ENCODE data around the gene IRGQ. TPM values are rescaled to one million over a fixed set of nuclear protein-coding genes. Genes with fewer than 3 reads are reported as not detected.
"Not testable (repeated sequence)": the region's sequence is repeated elsewhere in the genome, so short reads cannot be mapped to it uniquely, and the experiment has no call there.

IRGQ gene
- total RNA-seq, 1 donor from 2014 or later, result 21.7 TPM

DNA sequence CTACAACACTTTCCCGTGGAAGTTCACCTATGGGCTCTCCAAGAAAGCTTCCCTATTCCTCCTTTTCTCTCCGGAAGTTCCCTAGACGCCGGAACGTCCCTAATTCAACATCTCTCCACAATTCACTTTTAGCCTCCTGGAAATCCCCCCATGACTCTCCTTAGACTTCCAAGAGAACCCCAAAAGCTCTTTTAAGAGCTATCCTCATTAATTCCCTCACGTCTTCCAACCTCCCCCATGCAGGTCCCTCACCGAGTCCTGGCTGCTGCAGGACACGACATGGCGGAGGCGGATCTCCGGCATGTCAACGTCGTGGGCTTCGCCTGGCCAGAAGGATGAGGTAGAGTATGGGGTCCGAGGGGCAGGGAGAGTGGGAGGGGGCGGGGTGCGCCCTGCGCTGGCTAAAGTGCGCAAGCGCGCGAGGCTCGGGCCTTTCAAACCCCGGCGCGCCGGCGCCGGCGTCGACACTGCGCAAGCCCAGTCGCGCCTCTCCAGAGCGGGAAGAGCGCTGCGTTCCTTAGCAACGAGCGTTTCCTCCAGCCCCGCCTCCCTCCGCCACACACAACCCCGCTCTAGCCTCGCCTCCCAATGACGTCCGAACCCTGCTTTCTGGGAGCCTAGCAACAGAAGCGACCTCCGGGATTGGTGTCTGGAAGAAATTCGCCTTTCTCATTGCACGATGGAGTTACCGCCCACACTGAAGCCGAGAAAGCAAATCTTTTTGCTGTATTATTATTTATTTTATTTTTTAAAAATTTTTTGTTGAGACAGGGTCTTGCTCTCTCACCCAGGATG, 20.6 kb downstream of the IRGQ start, which contains the start of the genes PINLYP and XRCC1:
Gene PINLYP (plus strand): TSS at position 646 of the 795 bp plus-strand sequence. CDS start 1,391 bp downstream, outside the sequence.
Gene XRCC1 (minus strand): TSS at position 372 of the 795 bp plus-strand sequence. CDS start 69 bp downstream, at position 303.
- DNase-seq (ENCODE audit: low spot score), result peak; percentile 99

DNA sequence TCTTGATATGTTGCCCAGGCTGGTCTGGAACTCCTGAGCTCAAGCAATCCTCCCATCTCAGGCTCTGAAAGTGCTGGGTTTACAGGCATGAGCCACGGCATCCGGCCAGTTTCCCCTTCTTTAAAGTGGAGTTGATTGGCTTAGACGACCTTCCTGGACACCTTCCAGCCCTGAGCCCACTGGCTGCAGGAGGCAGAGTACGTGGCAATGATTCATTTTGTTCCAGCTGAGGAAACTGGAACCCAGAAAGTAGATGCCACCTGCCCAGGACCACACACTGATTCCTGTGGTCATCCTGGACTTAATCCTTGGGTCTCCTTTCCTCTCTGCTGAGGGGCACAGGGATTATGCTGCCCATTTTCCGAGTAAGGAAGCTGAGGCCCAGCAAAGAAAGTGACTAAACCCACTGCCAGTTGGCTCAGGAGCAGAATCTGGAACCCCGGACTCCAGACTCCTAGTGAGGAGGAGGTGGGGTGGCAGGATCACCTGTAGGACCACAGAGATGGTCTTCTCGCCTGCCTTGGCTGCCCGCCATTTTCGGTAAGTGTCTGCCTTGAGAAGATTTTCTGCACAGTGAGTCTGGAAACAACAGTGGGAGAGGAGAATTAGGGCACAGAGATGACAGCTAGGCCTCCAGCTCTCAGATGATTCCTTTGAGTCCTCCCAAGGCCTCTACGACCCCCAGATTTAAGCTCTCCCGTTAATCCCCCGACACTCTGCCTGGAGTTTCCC, 21.3 kb downstream of the IRGQ start:
- no peak for DNase-seq (ENCODE audit: low spot score)

DNA sequence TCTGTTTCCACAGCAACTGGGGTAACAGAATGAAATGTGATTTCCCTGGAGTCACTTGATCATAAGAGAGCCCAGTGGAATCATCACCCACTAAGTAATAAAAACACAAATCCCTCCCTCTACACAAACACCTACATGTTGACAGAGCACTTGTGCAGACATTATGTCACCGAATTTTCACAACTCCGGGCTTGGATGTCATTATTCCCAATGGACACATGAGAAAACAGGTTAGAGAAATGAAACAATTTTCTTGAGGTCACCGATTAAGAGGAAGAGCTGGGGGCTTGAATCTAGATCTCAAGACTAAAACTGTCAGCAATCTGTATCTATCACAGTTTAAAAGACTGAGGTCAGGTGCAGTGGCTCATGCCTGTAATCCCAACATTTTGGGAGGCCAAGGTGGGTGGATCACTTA, 23.8 kb downstream of the IRGQ start:
- DNase-seq (ENCODE audit: low spot score), result no peak

DNA sequence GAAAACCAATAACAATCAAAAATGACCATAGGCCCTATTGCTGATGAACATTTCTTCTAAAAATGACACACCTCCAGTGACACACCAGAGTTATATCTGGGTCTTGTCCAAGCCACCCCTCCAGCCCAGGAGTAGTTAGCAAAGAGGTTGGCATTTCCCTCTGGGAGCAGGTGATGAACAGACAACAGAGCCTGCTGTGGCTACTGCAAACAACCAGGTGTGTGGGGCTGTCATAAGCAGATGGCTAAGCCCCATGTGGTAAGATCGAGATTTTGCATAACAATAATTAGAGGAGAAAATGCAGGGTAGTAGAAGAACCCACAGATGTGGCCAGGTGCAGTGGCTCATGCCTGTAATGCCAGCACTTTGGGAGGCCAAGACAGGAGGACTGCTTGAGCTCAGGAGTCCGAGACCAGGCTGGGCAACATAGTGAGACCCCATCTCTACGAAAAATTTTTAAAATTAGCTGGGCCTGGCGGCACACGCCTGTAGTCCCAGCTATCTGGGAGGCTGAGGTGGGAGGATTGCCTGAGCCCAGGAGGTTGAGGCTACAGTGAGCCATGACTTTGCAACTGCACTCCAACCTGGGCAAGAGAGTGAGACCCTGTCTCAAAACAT, 25.7 kb downstream of the IRGQ start:
- no peak for DNase-seq (ENCODE audit: low spot score)

DNA sequence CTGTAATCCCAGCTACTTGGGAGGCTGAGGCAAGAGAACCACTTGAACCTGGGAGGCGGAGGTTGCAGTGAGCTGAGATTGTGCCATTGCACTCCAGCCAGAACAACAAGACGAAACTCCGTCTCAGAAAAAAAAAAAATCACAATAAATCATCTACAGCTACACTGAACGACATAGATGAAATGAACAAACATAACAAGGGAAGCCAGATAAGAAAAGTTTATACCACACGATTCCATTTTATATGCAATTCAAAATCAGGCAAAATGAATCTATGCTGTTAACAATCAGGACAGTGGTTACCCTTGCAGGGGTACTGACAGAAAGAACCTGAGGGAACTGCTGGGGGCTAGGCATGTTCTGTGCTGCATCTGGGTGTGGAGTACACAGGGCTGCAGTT, 26.3 kb downstream of the IRGQ start:
- no peak for DNase-seq (ENCODE audit: low spot score)

DNA sequence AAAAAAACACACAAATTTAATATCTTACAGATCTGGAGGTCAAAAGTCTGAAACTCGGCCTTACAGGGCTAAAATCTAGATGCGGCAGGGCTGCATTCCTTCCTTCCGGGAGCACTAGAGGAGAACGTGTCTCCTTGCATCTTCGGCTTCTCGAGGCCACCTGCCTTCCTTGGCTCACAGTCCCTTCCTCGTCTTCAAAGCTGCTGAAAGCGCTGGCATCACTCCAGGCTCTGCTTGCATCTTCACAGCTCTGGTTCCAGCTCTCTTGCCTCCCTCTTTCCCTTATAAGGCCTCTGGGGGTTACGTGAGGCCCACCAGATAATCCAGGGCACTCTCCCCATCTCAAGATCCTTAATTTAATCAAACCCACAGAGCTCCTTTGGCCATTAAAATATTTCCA, 31.1 kb downstream of the IRGQ start:
- DNase-seq (ENCODE audit: low spot score), result no peak

DNA sequence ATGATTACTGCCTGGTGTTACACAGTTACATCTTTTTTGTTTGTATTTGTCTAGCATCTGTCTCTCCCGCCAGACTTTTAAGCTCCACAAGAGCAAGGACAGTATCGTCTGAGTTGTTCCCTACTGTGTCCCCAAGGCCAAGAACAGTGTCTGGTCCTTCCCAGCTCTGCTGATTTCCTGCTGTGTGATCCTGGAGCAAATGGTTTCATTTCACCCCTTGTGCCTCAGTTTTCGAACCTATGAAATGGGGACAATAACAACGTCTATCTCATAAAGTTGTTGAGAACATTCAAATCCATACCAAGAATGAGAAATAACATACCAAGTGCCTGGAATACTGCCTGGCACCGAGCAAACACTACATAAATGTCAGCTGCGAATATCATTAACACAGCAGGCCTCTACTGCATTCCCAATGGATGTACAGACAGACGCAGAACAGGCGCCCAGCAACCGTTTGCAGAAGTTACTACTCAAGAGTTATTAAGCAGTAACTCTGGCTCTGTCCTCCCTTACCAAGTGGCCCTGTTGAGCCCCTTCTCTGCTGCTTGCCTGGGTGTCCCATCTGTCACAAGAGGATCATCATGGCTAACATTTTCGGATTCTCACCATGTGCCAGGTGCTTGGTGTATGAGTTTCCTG, 32.0 kb downstream of the IRGQ start:
- no peak for DNase-seq (ENCODE audit: low spot score)

DNA sequence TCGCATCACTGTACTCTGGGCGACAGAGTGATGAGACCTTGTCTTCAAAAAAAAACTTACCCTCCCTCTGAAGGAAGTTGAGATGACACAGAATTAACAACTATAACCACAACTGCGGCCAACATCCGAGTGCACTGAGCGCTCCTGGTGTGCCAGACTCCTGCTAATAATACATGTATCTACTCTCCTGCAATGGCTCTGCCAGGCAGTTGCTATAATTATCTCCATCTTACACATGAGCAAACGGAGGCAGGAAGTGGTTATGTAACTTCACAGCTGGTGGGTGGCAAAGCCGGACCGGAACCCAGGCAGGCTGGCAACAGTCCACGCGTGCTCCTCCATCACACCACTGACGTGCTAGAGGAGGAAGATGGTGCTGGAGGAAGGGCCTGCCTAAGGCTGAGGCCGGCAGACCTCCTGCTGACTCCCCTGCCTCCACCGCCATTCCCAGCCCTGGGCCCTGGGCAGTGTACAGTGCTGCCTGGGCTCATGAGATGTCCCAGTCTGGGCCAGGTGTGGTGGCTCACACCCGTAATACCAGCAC, 33.2 kb downstream of the IRGQ start:
- no peak for DNase-seq (ENCODE audit: low spot score)

DNA sequence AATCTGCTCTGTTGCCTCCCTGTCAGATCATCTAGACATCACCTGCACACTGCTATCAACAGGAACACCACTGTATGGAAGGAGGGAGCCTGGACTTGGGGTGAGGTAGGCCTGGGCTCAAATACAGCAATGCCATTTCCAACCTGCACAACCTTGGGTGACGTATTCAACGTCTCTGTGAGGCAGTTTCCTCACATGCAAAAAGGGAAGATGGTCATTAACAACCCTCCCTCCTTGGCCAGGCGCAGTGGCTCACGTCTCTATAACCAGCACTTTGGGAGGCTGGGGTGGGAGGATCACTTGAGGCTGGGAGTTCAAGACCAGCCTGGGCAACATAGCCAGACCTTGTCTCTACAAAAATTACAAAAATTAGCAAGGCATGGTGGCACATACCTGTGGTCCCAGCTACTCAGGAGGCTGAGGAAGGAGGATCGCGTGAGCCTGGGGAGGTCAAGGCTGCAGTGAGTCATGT, 33.7 kb downstream of the IRGQ start:
- no peak for DNase-seq (ENCODE audit: low spot score)

DNA sequence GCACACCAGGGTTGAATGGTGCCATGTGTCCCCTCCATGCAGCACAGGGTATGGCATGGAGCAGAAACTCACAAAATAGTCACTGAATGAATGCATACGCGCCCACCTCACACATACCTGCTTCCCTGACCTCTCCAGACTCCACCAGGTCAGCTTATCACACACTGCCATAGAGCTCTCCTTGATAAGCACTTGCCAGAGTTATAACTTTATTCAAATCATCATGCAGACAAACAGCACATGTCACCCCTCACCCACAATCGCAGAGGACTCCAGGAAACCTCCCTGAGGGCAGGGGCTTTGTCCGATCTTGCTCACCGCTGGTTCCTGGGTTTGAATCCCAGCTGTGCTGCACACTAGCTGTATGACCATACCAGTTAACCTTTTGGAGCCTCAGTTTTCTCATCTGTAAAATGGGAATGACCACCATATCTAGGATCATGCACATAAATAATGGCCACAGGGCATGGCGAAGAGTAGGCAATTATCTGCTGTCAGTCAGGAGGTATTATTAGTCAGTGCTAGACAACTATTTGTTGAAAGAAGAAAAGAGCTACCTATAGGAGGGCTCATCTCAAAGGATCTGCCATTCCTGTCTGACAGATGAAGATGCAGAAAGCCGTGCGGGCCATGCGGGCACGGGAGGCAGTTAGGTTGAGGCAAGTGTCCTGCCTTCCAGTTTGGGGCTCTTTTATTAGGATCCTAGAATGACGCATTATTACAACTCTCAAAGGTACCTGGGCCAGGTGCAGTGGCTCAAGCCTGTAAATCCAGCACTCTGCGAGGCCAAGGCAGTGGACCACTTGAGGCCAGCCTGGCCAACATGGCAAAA, 34.6 kb downstream of the IRGQ start:
- no peak for DNase-seq (ENCODE audit: low spot score)

DNA sequence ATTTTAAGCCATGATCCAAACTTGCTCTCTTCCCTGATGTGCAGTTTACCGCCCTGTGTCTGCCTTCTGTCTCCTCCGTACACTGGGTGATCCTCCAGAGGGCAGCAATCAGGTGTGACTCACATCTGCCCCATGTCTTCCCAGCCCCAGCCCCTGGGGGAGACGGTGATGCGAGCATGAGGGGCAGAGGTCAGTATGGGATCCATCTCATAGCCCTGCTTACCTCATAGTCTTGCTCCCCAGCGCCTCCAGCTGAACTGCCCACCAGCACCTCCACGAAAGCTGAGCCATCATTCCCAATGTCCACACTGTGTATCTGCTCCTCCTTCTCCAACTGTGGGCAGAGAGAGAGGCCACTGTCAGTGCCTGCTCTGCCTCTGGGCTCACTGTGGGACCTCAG, 35.2 kb downstream of the IRGQ start:
- no peak for DNase-seq (ENCODE audit: low spot score)

DNA sequence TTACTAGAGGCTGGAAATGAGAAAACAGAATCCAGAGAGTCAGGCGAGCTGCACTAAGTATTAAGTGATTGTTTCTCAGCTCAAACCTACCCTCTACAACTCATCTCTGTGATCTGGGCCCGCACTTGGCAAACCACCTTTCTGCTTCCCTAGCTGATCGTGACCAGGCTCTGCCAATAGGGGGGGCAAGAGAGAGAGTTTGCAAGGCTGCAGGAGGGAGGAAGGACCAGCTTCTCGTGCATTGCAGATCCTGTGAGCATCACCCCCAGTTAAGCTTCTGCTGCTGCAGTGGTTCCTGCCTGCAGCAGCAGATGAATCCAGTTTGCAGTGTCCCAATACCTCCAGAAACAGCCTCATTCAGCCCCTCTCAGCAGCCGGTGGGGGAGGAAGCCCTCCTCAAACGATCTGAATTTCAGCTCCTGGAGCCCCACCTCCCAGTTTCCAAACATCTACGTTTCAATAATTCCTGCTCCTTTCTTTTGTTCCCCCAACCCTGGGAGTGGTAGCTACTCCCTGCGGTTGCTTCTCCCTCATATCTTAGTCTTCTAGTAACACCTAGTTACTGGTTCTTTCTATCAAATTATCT, 40.7 kb downstream of the IRGQ start:
- no peak for DNase-seq (ENCODE audit: low spot score)

DNA sequence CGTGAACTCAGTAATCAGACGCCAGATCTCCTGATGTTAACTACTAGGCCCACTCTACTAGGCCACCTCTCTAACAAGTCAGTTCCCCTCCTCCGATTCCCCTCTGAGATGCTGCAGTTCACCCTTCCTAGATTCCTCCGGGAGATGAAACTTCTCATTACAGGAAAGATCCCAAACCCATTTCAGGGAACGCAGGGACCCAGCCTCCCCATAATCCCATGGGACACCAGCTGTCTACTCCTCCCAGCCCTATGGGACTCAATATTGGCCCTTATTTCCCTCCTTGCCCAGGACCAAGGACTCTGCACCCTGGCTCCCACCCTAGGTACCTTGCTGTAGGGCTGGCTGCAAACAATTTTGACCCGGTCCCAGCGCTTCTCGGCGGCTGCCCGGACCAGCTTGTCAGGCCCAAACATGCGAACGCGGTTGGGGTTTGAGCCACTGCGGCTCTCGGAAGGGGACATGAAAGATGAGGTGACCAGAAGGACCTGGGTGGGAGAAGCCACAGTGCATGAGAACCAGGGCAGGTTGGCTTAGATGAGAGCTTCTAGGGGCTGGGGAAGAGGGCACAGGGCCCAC, 41.5 kb downstream of the IRGQ start:
- no peak for DNase-seq (ENCODE audit: low spot score)

DNA sequence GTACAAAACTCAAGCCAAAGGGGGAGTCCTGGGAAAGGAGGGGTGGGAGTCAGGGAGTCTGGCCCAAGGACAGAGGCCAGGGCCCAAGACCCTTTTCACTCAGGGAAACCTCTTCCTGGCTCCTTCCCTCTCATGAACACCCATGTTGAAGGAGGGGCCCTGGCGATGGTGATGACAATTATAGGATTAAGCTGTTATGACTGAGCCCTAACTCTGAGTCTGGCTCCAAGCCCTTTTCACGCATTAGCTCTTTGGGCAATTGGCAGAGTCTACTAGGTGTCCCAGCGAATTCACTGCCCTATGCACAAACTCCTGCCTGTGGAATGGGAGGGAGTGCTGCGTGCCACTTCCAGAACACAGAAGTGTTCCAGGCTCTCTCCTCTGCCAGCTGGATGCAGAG, 42.3 kb downstream of the IRGQ start:
- no peak for DNase-seq (ENCODE audit: low spot score)

DNA sequence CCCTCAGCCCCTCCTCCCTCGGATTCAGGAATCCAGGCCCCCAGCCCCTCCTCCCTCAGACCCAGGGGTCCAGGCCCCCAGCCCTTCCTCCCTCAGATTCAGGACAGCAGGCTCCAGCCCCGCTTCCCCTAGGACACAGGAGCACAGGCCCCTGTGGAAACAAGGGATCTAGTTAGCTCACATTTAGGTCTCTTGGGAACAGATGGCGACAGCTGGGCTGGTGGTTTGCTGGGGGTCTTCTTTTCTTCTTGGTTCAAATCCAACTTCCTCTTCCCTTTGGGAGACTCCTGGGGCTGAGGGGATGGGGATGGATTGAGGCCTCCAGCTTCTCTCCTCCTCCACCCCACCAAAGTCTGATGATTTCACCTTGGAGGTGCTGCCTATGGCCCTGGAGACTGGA, 43.3 kb downstream of the IRGQ start:
- DNase-seq (ENCODE audit: low spot score), result no peak

DNA sequence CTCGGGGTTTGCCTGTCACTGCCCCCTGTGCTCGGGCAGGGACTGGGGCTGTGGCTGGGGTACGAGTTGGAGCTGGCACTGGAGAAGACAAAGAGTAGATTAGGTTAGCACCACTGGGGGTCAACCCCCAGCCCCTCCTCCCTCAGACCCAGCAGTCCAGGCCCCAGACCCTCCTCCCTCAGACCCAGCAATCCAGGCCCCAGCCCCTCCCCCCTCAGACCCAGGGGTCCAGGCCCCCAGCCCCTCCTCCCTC, 43.8 kb downstream of the IRGQ start:
- DNase-seq (ENCODE audit: low spot score), result no peak

DNA sequence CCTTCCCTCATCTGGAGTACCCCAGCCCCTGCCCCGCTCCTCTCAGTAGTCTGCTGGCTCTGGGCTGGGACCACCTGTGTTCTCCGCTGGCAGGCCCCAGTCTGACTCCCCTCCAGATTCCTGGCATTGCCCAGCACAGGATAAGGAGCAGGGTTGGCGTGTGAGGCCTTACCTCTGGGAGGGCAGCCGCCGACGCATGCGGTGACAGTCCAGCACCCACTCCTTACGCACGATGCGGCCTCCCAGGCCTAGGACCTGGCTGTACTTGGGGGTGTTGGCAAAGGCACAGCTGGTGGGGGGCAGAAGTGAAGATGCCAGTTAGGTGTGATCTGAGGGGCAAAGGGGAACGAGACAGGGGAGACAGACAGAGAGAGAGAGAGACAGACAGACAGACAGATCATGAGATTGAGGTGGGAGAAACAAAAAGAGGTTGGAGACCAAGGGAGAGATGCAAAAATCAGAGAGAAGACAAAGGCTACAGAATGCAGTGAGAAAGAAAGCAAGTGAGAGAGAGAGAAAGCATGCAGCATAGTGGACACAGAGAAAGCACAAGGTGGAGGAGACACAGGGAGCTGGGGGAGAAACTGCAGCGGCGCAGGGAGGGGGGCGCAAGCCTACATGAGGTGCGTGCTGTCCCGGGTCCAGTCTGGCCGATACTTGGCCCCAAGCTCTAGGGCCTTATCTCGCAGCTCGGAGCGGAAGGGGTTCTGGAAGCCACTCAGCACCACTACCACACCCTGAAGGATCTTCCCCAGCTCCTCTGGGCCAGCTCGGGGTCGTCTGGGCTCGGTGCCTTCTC, 44.3 kb downstream of the IRGQ start:
- DNase-seq (ENCODE audit: low spot score), result no peak

DNA sequence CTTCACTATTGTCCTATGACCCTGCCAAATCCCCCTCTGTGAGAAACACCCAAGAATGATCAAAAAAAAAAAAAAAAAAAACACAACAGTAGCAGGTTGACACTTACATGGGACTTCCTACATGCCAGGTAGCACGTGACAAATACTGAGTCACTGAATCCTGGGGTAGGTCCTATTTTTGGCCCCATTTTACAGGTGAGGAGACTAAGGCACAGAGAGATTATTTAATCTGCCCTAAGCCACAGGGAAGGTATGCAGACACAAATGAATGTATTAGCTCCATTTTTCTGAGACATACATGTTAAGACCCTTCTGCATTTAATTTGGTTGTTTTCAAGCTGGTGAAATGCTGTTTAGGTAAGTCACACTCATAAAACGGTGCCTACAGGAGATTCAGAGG, 47.2 kb downstream of the IRGQ start:
- DNase-seq (ENCODE audit: low spot score), result no peak

DNA sequence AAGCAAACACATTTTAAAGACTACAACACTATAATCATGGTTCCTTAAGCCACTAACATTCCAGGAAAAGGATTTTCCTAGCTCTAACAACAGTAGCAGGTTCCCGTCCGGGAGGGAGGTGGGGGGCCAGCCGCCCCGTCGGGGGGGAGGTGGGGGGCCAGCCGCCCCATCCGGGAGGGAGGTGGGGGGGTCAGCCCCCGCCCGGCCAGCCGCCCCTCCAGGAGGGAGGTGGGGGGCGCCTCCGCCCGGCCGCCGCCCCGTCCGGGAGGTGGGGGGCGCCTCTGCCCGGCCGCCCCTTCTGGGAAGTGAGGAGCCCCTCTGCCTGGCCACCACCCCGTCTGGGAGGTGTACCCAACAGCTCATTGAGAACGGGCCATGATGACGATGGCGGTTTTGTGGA, 48.0 kb downstream of the IRGQ start:
- not testable (repeated sequence) for DNase-seq (ENCODE audit: low spot score)
